GM20000 (cell line): ENCODE results near the gene LPP.
"Not testable (repeated sequence)": the region's sequence is repeated elsewhere in the genome, so short reads cannot be mapped to it uniquely, and the experiment has no call there.

Experiments used
- DNase-seq: peaks from one replicate; pipeline ENCODE4 v3.0.0; 2012; ENCODE audit warnings: low spot score
- TF ChIP-seq, protein P1 (sequence below): IDR thresholded peaks from 2 replicates; pipeline ENCODE4 v1.5.1; 2012; ENCODE audit warnings: mild to moderate bottlenecking, control low read depth; ENCODE audit errors: extremely low read depth, missing control alignments

The LPP gene

DNA sequence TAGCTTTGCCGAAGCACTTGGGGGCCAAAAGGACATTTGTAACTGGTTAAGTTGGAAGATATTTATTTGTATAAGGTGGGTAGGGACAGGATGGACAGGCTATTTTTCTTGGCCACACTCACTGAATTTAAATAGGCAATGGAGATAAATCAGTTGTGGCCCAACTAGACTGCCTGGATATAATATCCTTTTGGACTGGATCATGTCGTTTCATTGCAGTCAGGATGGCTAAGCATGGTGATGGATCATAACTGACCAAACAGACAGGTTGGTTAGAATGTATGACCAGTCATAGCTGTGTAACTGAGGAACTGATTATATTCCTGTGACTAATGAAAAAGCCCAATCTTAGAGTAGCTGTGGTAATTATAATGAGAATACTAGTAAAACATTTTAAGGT, 284.0 kb downstream of the LPP start:
- DNase-seq: no peak

DNA sequence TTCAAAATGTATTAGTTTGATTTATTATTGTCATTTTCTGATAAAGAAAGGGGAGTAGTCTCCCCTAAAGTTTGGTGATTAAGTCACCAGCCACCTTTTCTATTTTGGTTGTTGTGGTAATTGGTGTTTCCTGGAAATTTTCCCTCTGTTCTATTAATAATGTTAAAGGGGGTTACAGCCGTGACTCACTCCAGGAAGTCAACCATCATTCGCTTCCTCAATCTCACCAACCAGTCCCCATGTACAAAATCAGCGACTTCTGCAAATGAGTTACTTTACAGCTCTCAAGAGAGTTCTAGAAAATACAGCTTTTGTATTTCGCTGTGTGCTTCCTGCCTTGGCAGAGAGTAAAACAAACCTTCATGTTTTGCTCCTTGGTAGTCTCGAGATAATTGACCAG, 285.1 kb downstream of the LPP start:
- TF ChIP-seq, protein P1, sequence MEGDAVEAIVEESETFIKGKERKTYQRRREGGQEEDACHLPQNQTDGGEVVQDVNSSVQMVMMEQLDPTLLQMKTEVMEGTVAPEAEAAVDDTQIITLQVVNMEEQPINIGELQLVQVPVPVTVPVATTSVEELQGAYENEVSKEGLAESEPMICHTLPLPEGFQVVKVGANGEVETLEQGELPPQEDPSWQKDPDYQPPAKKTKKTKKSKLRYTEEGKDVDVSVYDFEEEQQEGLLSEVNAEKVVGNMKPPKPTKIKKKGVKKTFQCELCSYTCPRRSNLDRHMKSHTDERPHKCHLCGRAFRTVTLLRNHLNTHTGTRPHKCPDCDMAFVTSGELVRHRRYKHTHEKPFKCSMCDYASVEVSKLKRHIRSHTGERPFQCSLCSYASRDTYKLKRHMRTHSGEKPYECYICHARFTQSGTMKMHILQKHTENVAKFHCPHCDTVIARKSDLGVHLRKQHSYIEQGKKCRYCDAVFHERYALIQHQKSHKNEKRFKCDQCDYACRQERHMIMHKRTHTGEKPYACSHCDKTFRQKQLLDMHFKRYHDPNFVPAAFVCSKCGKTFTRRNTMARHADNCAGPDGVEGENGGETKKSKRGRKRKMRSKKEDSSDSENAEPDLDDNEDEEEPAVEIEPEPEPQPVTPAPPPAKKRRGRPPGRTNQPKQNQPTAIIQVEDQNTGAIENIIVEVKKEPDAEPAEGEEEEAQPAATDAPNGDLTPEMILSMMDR: no peak
- DNase-seq: peak; percentile 13

More for the DNA sequence above, 284.0 kb downstream of the LPP start:
- TF ChIP-seq, protein P1: no peak

DNA sequence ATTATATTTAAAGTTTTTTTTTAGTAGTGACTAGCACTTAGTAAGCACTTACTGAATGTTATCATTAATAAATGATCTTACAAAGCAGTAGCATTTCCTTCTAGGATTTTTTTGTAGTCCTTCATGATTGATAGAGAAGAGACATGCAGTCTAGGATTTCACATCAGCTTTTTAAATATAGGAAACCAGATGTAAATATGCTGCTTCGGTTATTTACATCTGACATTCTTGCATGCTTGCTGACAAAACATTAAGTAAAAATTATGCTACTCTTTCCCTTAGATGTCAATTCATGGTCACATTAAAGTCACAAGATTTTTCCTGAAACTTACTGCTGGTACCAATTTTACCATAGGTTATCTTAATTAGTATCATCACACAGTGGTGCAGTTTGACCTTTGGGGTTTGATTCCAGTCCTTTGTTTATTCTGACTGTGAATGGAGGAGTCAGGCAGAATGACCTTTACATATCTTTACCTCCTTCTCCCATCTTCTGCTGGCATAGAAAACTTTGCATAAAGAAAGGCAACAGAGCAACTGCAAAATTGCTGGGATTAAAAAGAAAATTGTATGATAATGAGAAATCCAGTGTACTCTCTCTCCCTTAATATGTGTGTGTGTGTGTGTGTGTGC, 286.5 kb downstream of the LPP start:
- DNase-seq: no peak
- TF ChIP-seq, protein P1: no peak

DNA sequence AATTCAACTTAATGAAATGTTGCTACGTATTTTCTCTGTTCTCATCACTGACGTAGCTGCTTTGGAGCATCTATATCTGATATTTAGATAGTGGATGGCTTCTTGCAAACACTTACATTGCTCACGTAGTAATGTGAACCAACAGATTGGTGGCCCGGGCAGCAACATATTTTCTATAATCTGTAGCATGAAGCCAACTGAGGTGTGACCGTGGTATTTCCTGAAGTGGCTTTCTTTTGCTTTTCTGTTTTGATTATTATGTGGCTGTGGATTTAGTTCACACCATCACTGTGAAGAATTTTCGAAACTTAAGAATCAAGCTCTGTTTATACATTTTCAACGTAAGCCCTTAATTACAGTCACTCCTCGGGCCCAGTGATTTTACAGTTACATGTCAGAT, 288.5 kb downstream of the LPP start:
- DNase-seq: no peak
- TF ChIP-seq, protein P1: no peak

DNA sequence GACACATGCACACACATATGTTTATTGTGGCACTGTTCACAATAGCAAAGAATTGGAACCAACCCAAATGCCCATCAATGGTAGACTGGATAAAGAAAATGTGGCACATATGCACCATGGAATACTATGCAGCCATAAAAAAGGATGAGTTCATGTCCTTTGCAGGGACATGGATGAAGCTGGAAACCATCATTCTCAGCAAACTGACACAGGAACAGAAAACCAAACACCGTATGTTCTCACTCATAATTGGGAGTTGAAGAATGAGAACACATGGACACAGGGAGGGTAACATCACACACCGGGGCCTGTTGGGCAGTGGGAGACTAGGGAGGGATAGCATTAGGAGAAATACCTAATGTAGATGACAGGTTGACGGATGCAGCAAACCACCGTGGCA, 291.2 kb downstream of the LPP start:
- DNase-seq: not testable (repeated sequence)

DNA sequence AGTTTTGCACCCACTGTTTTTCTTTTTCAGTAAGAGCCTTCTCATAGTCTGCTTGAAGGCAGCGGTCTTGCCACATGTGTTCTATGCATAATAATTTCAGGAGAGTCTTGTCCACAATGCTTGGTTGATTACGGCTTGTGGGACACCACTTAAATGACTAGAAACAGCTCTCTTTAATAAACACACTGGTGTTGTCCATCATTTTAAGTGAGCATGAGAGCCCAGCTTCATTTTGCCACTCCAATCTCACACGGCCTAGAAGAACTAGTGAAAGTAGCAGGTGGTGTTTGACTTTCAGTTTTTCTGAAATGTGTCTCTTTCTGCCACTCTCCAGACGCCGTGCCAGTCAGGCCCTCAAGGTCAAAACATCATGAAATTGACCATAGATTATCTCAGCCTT, 292.1 kb downstream of the LPP start:
- TF ChIP-seq, protein P1: no peak
- DNase-seq: no peak

DNA sequence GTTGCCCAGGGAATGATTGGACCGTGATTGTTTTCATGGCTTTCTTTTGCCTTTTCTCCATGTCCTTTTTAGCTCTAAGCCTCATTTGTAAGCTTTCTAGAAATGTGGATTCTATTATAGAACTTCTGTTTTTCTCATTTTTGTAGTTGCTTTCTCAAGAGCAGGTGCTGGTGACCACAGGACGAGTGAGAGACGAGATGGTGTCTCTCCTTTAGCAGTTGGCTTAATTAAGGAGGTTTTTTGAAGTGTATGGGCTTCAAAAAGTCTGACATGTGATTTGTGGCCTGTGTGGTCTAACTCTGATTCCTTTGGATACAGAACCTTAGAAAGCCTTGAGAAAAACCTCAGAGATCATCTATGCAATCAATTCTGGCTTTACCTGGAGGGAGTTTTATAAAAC, 292.8 kb downstream of the LPP start:
- peak; percentile 9 for DNase-seq

DNA sequence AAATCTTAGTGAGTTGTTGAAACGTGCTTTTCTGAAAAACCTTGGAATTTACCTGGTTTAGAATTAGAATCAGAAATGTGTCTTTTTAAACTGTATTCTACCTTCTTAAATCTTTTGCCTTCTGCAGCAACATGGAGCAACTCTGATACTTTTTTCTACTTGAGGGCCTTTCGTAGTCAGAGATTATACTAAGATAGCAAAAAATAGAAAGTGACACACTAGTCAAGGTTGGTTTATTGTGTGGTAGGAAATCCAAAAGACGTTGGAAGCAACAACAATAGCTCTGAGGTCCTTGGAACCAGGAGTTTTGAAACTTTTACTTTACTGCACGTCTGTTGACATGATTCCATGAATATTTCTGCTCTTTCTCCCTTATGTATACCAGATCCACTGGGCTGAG, 294.9 kb downstream of the LPP start:
- no peak for DNase-seq
- TF ChIP-seq, protein P1: no peak

More for the DNA sequence above, 292.8 kb downstream of the LPP start:
- TF ChIP-seq, protein P1: no peak
